ENCODE results near the gene ZBTB18.

The ZBTB18 gene

DNA sequence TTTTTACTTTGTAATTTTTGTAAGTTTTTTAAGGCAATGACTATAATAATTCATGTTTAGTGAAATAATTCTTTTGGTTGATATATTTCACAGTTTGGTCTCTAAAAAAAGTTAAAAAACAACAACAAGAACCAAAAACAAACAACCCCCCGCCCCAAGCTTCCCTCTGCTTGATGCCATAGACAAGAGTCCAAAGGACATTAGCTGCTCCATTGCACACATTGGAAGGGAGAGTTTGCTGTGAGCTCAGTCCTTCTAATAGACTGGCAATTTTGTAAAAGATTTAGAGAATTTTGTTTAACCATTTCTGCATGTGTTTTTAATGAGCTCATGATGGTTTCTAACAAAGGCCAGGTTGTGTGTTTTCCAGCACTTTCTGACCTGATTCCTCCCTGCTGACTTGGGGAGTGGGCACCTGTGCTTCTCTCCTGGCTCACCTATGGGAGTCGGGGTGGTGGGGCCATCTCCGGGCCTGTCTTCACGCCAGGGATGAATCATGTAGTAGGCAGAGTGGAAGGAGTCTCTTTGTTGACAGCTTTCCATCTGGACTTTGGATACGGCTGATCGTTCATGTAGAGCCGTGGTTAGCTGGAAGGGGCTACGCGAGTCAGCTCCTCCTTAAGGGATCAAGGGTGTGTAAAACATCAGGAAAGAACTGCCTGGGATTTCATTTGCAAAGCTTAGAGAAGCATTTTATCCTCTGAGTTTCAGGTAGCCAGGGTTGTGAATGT, 14.1 kb downstream of the ZBTB18 start:
- TF ChIP-seq, protein P1, sequence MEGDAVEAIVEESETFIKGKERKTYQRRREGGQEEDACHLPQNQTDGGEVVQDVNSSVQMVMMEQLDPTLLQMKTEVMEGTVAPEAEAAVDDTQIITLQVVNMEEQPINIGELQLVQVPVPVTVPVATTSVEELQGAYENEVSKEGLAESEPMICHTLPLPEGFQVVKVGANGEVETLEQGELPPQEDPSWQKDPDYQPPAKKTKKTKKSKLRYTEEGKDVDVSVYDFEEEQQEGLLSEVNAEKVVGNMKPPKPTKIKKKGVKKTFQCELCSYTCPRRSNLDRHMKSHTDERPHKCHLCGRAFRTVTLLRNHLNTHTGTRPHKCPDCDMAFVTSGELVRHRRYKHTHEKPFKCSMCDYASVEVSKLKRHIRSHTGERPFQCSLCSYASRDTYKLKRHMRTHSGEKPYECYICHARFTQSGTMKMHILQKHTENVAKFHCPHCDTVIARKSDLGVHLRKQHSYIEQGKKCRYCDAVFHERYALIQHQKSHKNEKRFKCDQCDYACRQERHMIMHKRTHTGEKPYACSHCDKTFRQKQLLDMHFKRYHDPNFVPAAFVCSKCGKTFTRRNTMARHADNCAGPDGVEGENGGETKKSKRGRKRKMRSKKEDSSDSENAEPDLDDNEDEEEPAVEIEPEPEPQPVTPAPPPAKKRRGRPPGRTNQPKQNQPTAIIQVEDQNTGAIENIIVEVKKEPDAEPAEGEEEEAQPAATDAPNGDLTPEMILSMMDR (IDR thresholded peaks at IDR 0.05; ENCODE audit: low read depth, low read length, missing control alignments) = no peak
- in situ Hi-C loops (cut with HindIII; ENCODE audit: low sequenced_read_pairs) = loop anchor here (10.0 to 25.0 kb wide), 2 partner anchors 140 to 172 kb away; no protein-coding TSS in a partner anchor
- no peak for DNase-seq (ENCODE audit: low read depth)
- no peak overlapping the region for H3K4me3 ChIP-seq (ENCODE audit: low read depth, low read length)

DNA sequence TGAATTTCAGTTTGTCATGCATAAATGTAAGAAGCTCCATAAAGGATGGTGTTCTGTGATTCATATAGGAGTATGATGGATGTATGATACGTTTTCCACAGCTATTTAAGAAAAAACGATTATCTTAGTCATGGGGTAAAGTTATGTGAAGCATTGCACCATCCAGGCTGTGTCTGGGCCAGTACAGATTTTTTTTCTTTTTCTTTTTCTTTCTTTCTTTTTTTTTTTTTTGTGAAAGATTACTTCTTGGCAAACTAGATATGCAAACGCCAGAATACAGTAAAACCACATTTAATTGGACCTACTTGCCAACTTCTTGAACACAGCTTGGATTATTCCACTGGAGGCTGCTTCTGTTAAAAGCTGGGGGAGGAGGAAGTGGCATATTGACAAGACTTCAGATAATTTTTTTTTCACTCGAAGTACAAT, 14.9 kb downstream of the ZBTB18 start:
- in situ Hi-C loops (cut with HindIII; ENCODE audit: low sequenced_read_pairs) = loop anchor here (10.0 to 25.0 kb wide), 2 partner anchors 141 to 171 kb away; no protein-coding TSS in a partner anchor
- peak; percentile 85 for DNase-seq (ENCODE audit: low read depth)
- H3K4me3 ChIP-seq (ENCODE audit: low read depth, low read length) = no peak overlapping the region
- TF ChIP-seq, protein P1 (IDR thresholded peaks at IDR 0.05; ENCODE audit: low read depth, low read length, missing control alignments) = no peak

DNA sequence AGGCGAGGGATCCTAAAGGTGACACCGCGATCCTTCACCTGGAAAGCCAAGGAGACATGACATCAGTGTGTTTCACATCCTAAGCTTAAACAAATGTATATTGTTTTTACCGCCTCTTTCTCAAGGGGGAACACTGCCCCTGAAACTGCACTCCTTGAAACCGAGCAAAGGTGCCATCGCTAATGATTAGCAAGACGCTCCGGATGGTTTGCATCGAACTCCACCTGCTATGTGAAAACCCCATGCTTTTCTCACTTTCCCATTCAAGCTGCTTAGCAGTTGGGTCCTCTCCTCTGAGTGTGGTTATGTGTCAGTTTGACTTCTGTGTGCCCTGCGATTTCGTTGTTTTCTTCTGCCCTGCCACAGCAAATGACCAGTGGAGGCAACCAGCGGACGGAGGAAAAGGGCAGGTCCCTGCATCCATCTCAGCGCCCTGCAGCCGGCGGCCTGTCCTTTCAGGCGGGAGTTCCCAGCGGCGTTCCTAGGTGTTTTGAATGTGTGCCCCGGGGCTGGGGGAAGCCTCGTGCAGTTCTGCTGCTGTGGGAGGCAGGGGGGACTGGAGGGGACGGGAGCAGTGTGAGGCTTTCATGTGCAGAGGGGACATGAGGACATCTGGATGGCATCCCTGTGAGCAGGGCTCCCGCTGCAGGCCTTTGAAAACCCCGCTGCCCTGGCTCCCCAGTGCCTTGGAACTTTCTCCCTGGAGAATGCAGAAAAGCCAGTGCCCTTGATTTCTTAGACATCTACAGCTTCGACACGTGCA, 16.1 kb downstream of the ZBTB18 start:
- no peak overlapping the region for H3K4me3 ChIP-seq (ENCODE audit: low read depth, low read length)
- DNase-seq (ENCODE audit: low read depth) = no peak
- TF ChIP-seq, protein P1 (IDR thresholded peaks at IDR 0.05; ENCODE audit: low read depth, low read length, missing control alignments) = no peak
- in situ Hi-C loops (cut with HindIII; ENCODE audit: low sequenced_read_pairs) = loop anchor here (10.0 to 25.0 kb wide), 2 partner anchors 142 to 170 kb away; no protein-coding TSS in a partner anchor

DNA sequence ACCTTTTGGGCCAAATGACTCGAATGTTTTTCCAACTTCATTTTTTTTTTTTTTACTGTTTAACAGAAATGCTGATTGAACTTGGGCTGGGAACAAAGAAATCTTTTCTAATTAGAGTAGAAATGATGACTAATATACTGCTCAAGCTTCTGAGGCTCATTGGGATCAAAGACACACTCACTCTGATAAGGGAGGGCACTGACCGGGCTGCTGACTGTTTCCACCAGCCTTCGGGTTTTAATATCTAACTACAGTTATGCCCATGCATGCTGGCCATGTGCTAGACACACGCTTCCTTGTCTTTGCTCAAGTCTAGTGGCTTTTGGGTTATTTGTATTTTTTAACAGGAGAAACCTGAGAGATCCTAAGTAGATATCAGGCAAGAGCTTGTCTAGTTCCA, 16.8 kb downstream of the ZBTB18 start:
- TF ChIP-seq, protein P1 (IDR thresholded peaks at IDR 0.05; ENCODE audit: low read depth, low read length, missing control alignments) = no peak
- H3K4me3 ChIP-seq (ENCODE audit: low read depth, low read length) = no peak overlapping the region
- in situ Hi-C loops (cut with HindIII; ENCODE audit: low sequenced_read_pairs) = loop anchor here (10.0 to 25.0 kb wide), 2 partner anchors 143 to 169 kb away; no protein-coding TSS in a partner anchor
- DNase-seq (ENCODE audit: low read depth) = no peak

DNA sequence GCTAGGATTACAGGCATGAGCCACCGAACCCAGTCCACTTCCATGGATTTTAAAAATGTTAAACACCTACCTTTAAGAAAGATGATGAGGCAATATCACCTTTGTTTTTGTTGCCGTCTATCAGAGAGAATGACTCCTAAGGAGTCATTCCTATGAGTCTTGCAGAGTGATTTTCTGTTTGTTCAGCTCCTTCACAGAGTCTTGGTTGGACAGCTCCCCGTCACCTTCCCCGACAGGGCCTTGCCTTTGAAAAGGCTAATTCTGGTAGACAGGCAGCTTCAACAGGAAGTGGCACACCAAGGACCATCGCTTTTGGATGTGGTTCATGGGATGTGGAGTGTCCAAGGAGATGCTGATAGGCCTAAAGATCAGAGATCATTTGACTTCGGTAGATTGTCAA, 17.5 kb downstream of the ZBTB18 start:
- H3K4me3 ChIP-seq (ENCODE audit: low read depth, low read length) = no peak overlapping the region
- TF ChIP-seq, protein P1 (IDR thresholded peaks at IDR 0.05; ENCODE audit: low read depth, low read length, missing control alignments) = no peak
- DNase-seq (ENCODE audit: low read depth) = no peak
- in situ Hi-C loops (cut with HindIII; ENCODE audit: low sequenced_read_pairs) = loop anchor here (10.0 to 25.0 kb wide), 2 partner anchors 144 to 169 kb away; no protein-coding TSS in a partner anchor

DNA sequence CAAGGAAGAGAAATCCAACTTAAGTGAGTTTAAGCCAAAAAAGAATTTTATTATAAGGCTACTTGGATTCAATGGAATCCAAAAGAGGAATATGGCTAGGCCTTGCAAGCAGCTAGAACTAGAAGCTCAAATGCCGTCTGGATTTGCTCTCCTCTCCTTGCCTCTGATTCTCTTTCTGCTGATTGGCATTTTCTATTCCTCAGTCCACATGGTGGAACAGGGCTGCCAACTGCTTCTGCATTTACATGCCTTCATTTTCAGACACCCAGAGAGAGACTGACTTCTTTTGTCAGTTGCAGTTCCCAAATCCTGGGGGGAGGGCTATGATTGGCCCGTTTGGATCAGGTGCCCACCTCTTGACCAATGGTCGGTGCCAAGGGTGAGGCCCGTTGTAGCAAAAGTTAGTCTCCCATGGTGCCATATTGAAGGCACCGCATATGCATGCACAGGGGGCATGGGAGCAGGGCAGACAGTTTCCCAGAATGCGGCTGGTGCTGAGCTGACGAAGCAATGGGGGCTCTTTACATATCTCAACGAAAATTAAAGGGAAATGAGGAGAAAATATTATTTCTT, 18.3 kb downstream of the ZBTB18 start:
- H3K4me3 ChIP-seq (ENCODE audit: low read depth, low read length) = no peak overlapping the region
- TF ChIP-seq, protein P1 (IDR thresholded peaks at IDR 0.05; ENCODE audit: low read depth, low read length, missing control alignments) = no peak
- no peak for DNase-seq (ENCODE audit: low read depth)
- in situ Hi-C loops (cut with HindIII; ENCODE audit: low sequenced_read_pairs) = loop anchor here (10.0 to 25.0 kb wide), 2 partner anchors 145 to 168 kb away; no protein-coding TSS in a partner anchor
